Heart right ventricle (tissue), 16 donors: Measurements from ENCODE around the gene CFDP1. TPM values are rescaled to one million over a fixed set of nuclear protein-coding genes. Genes with fewer than 3 reads are reported as not detected.
A peak's percentile ranks its signal among the peaks of the same experiment; 100 is the strongest.

ENCODE experiments used
- ATAC-seq, 8 donors: fragments of 200-7000 bp; cut with Tn5 transposase; one replicate each; pipeline ENCODE4 v1.9.1; 2020; ENCODE audit warnings: mild to moderate bottlenecking in 8 of 8, moderate library complexity in 8 of 8, moderate number of reproducible peaks in 1 of 8
- DNase-seq, 2 donors: peaks; one replicate each; pipeline ENCODE4 v3.0.0-alpha.2; 2020
- H3K27ac ChIP-seq, 10 donors: fragments of 200-600 bp; sonication (generic) in 2 of 10; one replicate each; pipeline versions ENCODE4 v1.5.0 to v1.8.0; 2020 to 2022; ENCODE audit warnings: mild to moderate bottlenecking in 3 of 10
- H3K27me3 ChIP-seq, 7 donors: fragments of 200-600 bp; one replicate each; pipeline ENCODE4 v1.8.0; 2021 to 2022; ENCODE audit warnings: mild to moderate bottlenecking in 2 of 7
- H3K36me3 ChIP-seq, 9 donors: fragments of 200-600 bp; sonication (generic) in 1 of 9; one replicate each; pipeline versions ENCODE4 v1.5.0 to v1.8.0; 2020 to 2022; ENCODE audit warnings: mild to moderate bottlenecking in 2 of 9
- H3K4me1 ChIP-seq, 9 donors: fragments of 200-600 bp; sonication (generic) in 1 of 9; one replicate each; pipeline versions ENCODE4 v1.5.0 to v1.8.0; 2020 to 2022; ENCODE audit warnings: mild to moderate bottlenecking in 4 of 9
- H3K4me3 ChIP-seq, 10 donors: fragments of 200-600 bp; sonication (generic) in 2 of 10; one replicate each; pipeline versions ENCODE4 v1.5.0 to v1.8.0; 2020 to 2022; ENCODE audit warnings: mild to moderate bottlenecking in 7 of 10, moderate library complexity in 2 of 10
- H3K9me3 ChIP-seq, 11 donors: fragments of 200-600 bp in 10 of 11; sonication (generic) in 2 of 11; one replicate each; pipeline versions ENCODE4 v1.5.0 to v1.8.0; 2013 to 2022; ENCODE audit warnings: mild to moderate bottlenecking in 2 of 11, control low read depth in 1 of 11, moderate library complexity in 1 of 11
- CTCF ChIP-seq, 9 donors: fragments of 200-600 bp; sonication (generic) in 2 of 9; IDR thresholded peaks; one replicate each; pipeline versions ENCODE4 v1.5.0 to v1.8.0; 2021 to 2022; ENCODE audit warnings: antibody characterized with exemption in 9 of 9, mild to moderate bottlenecking in 5 of 9, moderate library complexity in 1 of 9
- WGBS, 2 donors: extraction: QIAGEN DNeasy Blood & Tissue Kit; methylation state at CpG; one replicate each; pipeline ENCODE4 v1.1.7; 2013; ENCODE audit warnings: inconsistent platforms in 1 of 2; 5-methylcytosine and 5-hydroxymethylcytosine counted together
- intact Hi-C, 10 donors: fragments of 100-400 bp; cut with DNase I; formaldehyde crosslinking; loops; one replicate each; pipeline versions ENCODE4 v1.11.1 to v1.14.2; 2022
- polyA plus RNA-seq, 2 donors: library from polyadenylated mRNA; stranded (reverse); fragments of 200-250 nt; gene quantifications; one replicate each; pipeline ENCODE4 v1.2.3, GENCODE V29; 2013
- total RNA-seq, 10 donors: library from RNA; stranded (reverse); fragmentation: NEBNext Ultra II Directional in 3 of 10; extraction: Animal tissue kit (Norgen Biotek cat#: 25700) in 3 of 10; gene quantifications; one replicate each; pipeline versions ENCODE4 v1.2.1 to v1.2.4, GENCODE V29; 2021 to 2023
- donor health status: Arrhythmogenic right ventricular cardiomyopathy.
- donor health status: ischemic (EF 13 %, LVEDD 7.1; RV severe dilation, severe dysfunction).
- donor health status: healthy with polysubstance abuse.
- donor health status: DM: no; HTN: yes; CAD: no.
- donor health status: DM: no; HTN: no; CAD: no.
- donor health status: ischemic (EF 25% LVEDD 6.9; RV normal size, moderate dysfunction).
- donor health status: ischemic (EF 25% LVEDD 5.7; RV mildly dilated, moderate dysfunction).
- donor health status: healthy.
- donor health status: DM: yes; HTN: yes; CAD: no.
- donor health status: Ischemic cardiomyopathy.
- donor health status: ischemic (EF 35%, LVEDD 5.7; RV mildly dilated, moderate dysfunction).
- donor health status: nonischemic (EF 11% LVEDD 7.7; RV severe dilation, severe dysfunction).
- donor health status: DM: yes; HTN: yes; CAD: no.
- donor health status: PGD.
- donor health status: ischemic (EF 29% LVEDD 5.4; RV normal size, mild dysfunction).
- donor health status: nonischemic (EF 23%, LVEDD 6.1; RV moderate dilation, normal function).

CFDP1 gene
- total and polyA plus RNA-seq, 12 donors, result 19.0 to 63.6 (median 25.0) TPM

- Histone ChIP-seq H3K4me3 (peak overlapping the region; percentile 60 to 100 (median 83)), H3K36me3 (peaks cover 0 to 6% (median 0%) of the 10 kb centered on the region in 9 donors), H3K27ac (peak overlapping the region; percentile 92 to 99 (median 96)), H3K4me1 (peaks cover 32 to 66% (median 52%) of the 10 kb centered on the region in 9 donors), H3K27me3 (peaks cover 0 to 63% (median 0%) of the 10 kb centered on the region in 7 donors), H3K9me3 (no peaks in the 10 kb centered on the region)
- TF ChIP-seq CTCF (IDR thresholded peaks at IDR 0.05), result no peak
- ATAC-seq (peak; percentile 41 to 74 (median 56)), DNase-seq (peak; percentile 72 to 82)
- intact Hi-C loops, result loop anchor here in 2 of 10 donors (5.0 kb wide), 2 partner anchors 36 to 41 kb away; no protein-coding TSS in a partner anchor
- WGBS, 2 donors, result 9 to 11% methylated on average over 49 to 62 of the region's 62 CpGs
Observed at GRCh38 chr16:75265911-75266701, 167.2 kb downstream of the CFDP1 start.

DNA sequence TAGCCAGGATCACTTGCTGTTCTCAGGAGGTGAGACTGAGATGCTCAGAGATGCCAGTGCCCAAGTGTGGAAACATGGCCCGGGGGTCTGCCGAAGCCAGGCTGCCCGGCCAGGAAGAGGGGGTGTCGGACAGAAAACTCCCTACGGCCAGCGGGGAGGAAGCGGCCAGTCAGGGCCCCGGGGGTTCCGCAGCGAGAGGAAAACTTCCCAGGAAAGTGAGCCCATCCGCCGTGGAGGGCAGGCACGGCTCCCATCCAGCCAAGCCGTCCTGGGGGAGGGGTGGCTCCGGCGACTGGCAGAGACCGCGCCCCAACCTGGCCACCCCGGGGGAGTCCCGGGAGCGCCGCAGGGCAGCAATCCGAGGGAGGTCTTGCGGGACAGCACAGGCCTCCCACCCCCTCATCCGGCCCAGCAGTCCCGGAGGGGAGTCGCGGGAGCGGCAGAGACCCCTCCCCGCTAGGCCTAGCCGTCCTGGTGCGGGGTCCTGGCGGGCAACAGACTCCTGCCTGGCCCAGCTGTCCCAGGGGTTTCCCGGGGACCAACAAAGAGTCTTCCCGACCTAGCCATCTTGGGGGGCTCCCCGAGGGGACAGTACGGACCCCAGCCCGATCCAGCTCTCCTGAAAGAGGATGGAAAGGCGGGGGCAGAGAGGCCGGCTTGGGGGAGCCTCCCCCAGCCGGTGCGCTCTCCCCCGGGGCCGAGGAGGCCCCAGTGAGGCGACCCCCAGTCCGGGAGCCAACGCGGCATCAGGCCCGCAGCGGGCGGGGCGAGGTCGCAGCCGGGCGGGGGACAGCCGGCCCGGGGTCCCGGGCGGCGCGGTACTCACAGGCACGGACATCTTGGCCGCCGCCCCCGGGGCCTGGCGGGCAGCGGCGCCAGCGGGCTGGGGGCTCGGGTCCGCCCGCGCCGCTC lies 168.0 kb downstream of the CFDP1 start:
- Histone ChIP-seq H3K27ac (peak overlapping the region; percentile 92 to 99 (median 96)), H3K4me3 (peak overlapping the region; percentile 70 to 100 (median 86)), H3K27me3 (peaks cover 0 to 64% (median 0%) of the 10 kb centered on the region in 7 donors), H3K36me3 (peaks cover 0 to 6% (median 0%) of the 10 kb centered on the region in 9 donors), H3K4me1 (peaks cover 32 to 74% (median 58%) of the 10 kb centered on the region in 9 donors), H3K9me3 (no peaks in the 10 kb centered on the region)
- TF ChIP-seq CTCF (IDR thresholded peaks at IDR 0.05), result no peak
- DNase-seq (peak; percentile 60 to 61), ATAC-seq (peak; percentile 14 to 64 (median 41))
- intact Hi-C loops, result loop anchor here in 3 of 10 donors (1.0 to 5.0 kb wide), 3 partner anchors 31 to 42 kb away; no protein-coding TSS in a partner anchor
- 1 to 2% methylated on average over 67 to 74 of the region's 74 CpGs for WGBS, 2 donors

DNA sequence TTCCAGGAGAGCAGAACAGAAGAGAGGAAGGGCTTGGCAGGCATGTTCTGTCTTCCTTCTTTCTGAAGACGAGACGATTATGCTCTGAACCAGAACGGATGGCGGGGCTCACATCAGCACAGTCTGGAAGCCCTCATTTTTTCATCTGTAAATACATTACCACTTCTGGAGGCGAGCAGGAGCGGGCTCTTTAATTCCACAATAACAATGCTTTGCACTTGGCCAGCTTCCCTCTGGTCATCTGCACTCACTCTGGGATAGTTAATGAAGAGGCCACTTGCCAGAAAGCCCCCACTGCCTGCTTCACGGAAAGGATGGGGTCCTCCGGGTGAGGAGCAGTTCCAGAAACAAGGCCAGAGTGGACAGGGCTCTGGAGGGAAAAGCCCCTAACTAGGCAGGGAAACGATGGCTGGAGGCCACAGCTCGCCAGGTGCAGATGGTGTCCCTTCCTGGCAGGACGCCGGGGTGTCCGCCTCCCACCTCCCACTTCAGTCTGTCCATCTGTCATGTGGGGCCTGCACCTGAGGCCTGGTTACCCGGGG lies 168.8 kb downstream of the CFDP1 start:
- peaks cover 0 to 69% (median 0%) of the 10 kb centered on the region in 7 donors for H3K27me3 ChIP-seq
- 7 to 10% methylated on average over 14 of the region's 14 CpGs for WGBS, 2 donors
- TF ChIP-seq CTCF (IDR thresholded peaks at IDR 0.05), result no peak
- no peaks in the 10 kb centered on the region for H3K9me3 ChIP-seq
- peak; percentile 23 to 60 for DNase-seq
- H3K36me3 ChIP-seq, result peaks cover 0 to 6% (median 0%) of the 10 kb centered on the region in 9 donors
- peak overlapping the region; percentile 70 to 100 (median 86) for H3K4me3 ChIP-seq
- H3K4me1 ChIP-seq, result peaks cover 32 to 82% (median 63%) of the 10 kb centered on the region in 9 donors
- peak in 6 of 8 donors; percentile 3 to 50 (median 21) for ATAC-seq
- peak overlapping the region; percentile 92 to 99 (median 96) for H3K27ac ChIP-seq
- intact Hi-C loops, result loop anchor here in 2 of 10 donors (1.0 to 5.0 kb wide), 2 partner anchors 30 to 38 kb away; no protein-coding TSS in a partner anchor
